IMR-90 (cell line): ENCODE results near the gene NAT10.

ENCODE experiments used
- BHLHE40 ChIP-seq: fragments of 150-350 bp; IDR thresholded peaks from 2 replicates; pipeline ENCODE4 v1.6.1; 2016; ENCODE audit warnings: mild to moderate bottlenecking, low read depth, low read length
- CEBPB ChIP-seq: IDR thresholded peaks from 2 replicates; pipeline ENCODE4 v1.6.1; 2012; ENCODE audit warnings: low read depth, low read length, improper control_type of control experiment
- CHD1 ChIP-seq: IDR thresholded peaks from 2 replicates; pipeline ENCODE4 v1.6.1; 2012; ENCODE audit warnings: low read depth, low read length, improper control_type of control experiment
- FOS ChIP-seq: fragments of 150-350 bp; IDR thresholded peaks from 2 replicates; pipeline ENCODE4 v1.6.1; 2016; ENCODE audit warnings: low read depth, low read length
- MAFK ChIP-seq: IDR thresholded peaks from 2 replicates; pipeline ENCODE4 v1.6.1; 2012; ENCODE audit warnings: low read depth, low read length, improper control_type of control experiment
- MAZ ChIP-seq: IDR thresholded peaks from 2 replicates; pipeline ENCODE4 v1.6.1; 2012; ENCODE audit warnings: low read depth, mild to moderate bottlenecking, low read length, improper control_type of control experiment, moderate library complexity, borderline replicate concordance
- NFE2L2 ChIP-seq: fragments of 150-350 bp; IDR thresholded peaks from 2 replicates; pipeline ENCODE4 v1.6.1; 2016; ENCODE audit warnings: low read depth, mild to moderate bottlenecking, low read length
- POLR2A ChIP-seq: IDR thresholded peaks from 2 replicates; pipeline ENCODE4 v1.6.1; 2012; ENCODE audit warnings: mild to moderate bottlenecking, low read depth, low read length
- RAD21 ChIP-seq: IDR thresholded peaks from 2 replicates; pipeline ENCODE4 v1.6.1; 2012; ENCODE audit warnings: low read length, improper control_type of control experiment
- RCOR1 ChIP-seq: IDR thresholded peaks from 2 replicates; pipeline ENCODE4 v1.6.1; 2012; ENCODE audit warnings: mild to moderate bottlenecking, low read length, improper control_type of control experiment; ENCODE audit not compliant: insufficient replicate concordance
- RFX5 ChIP-seq: IDR thresholded peaks from 2 replicates; pipeline ENCODE4 v1.8.0; 2012; ENCODE audit warnings: low read depth, mild to moderate bottlenecking, low read length, moderate library complexity
- SMC3 ChIP-seq: fragments of 150-350 bp; IDR thresholded peaks from 2 replicates; pipeline ENCODE4 v1.6.1; 2016; ENCODE audit warnings: low read depth, mild to moderate bottlenecking, antibody characterized with exemption, low read length, moderate library complexity
- TF ChIP-seq, protein P1 (sequence below): fragments of 150-350 bp; IDR thresholded peaks from 2 replicates; pipeline ENCODE4 v1.6.1; 2017; ENCODE audit warnings: mild to moderate bottlenecking, antibody characterized with exemption, low read length, low read depth
- TF ChIP-seq, protein P2 (sequence below): conservative IDR thresholded peaks from 2 replicates; pipeline ENCODE4 v1.5.1; 2012; ENCODE audit warnings: mild to moderate bottlenecking, low read depth, low read length, improper control_type of control experiment

GRCh38 chr11:34063061-34063795 is 42.2 kb upstream of the NAT10 start:
- TF ChIP-seq CHD1 (no peak), POLR2A (no peak), MAZ (peak; percentile 22; the same call in 1 of the 2 replicates), MAFK (no peak), RAD21 (no peak), BHLHE40 (no peak), SMC3 (no peak), RCOR1 (no peak), CEBPB (no peak), RFX5 (no peak), NFE2L2 (no peak), FOS (no peak)
- TF ChIP-seq, protein P1, sequence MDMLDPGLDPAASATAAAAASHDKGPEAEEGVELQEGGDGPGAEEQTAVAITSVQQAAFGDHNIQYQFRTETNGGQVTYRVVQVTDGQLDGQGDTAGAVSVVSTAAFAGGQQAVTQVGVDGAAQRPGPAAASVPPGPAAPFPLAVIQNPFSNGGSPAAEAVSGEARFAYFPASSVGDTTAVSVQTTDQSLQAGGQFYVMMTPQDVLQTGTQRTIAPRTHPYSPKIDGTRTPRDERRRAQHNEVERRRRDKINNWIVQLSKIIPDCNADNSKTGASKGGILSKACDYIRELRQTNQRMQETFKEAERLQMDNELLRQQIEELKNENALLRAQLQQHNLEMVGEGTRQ: no peak
- TF ChIP-seq, protein P2, sequence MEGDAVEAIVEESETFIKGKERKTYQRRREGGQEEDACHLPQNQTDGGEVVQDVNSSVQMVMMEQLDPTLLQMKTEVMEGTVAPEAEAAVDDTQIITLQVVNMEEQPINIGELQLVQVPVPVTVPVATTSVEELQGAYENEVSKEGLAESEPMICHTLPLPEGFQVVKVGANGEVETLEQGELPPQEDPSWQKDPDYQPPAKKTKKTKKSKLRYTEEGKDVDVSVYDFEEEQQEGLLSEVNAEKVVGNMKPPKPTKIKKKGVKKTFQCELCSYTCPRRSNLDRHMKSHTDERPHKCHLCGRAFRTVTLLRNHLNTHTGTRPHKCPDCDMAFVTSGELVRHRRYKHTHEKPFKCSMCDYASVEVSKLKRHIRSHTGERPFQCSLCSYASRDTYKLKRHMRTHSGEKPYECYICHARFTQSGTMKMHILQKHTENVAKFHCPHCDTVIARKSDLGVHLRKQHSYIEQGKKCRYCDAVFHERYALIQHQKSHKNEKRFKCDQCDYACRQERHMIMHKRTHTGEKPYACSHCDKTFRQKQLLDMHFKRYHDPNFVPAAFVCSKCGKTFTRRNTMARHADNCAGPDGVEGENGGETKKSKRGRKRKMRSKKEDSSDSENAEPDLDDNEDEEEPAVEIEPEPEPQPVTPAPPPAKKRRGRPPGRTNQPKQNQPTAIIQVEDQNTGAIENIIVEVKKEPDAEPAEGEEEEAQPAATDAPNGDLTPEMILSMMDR: no peak
